ENCODE results near the gene ITPK1.

The ITPK1 gene

DNA sequence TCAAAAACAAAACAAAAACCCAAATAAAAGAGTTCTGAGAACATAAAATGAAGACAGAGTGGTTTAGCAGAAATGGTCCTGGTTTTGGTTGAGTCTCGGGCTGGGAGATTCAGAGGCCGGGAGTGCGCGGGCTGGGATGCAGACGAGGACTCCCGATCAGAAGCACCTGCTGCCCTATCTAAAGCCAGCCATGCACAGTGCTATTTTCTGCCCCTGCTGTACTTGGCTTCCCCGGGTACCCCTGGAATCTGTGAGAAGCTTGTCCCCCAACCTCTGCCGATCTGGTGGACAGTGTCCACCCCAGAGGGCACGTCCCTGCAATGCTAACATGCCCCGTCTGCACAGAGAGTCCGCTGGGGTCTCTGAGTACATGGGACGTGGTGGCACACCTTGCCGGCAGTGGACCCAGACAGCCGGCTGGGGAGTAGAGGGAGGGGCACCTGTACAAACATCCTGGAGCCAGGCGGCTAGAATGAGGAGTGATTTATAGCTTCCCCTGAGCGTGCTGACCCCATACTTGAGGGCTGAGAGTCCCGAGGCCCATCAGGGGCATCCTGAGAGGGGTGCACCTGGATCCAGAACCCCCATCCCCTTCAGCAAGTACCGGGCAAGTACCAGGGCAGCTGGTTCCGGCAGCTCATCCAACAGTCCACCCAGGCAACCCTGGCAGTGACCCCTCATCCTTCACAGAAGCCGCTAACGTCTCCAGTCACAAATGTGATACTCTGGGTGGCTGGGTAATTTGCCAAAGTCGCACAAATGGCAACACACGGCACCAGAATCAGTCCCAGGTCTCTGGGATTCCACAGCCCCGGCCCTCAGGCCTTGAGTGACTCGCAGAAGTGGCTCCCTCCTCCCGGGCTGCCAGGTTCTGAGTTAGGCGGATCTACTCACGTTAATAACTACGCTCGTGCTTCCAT, 155.7 kb downstream of the ITPK1 start:
- no peak for DNase-seq (ENCODE audit: low read depth, low spot score)
- Histone ChIP-seq H3K4me3 (no peak overlapping the region), H3K27ac (no peak overlapping the region), H3K9ac (ENCODE audit: insufficient read length) (no peak overlapping the region), H3K9me3 (ENCODE audit: low read depth, low read length) (no peaks in the 10 kb centered on the region), H3K36me3 (ENCODE audit: insufficient read depth, low read length) (peaks cover 8% of the 10 kb centered on the region; the same call in 1 of the 2 replicates)
- TF ChIP-seq FOXP2 (optimal IDR thresholded peaks at IDR 0.05; ENCODE audit: control extremely low read depth, extremely low read length, insufficient read depth): no peak
- TF ChIP-seq POLR2AphosphoS5 (IDR thresholded peaks at IDR 0.05; ENCODE audit: borderline replicate concordance, low read depth, low read length): no peak
- TF ChIP-seq EZH2 (IDR thresholded peaks at IDR 0.05): no peak

DNA sequence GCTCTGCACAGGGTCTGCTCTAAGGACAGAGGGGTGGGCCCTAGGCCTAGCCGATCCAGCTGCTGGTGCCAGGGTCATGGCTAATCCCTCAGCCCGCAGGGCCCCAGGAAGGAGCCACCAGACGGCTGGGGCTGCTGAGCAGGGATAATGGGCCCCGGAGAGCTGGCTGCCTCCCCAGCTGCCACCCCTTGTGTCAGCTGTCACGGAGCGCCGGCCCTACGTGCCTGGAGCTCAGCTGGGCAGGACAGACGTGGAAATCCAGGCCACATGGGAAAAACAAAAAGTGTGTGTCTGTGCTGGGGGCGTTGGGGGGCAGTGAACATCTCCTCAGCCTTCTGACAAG, 156.6 kb downstream of the ITPK1 start:
- no peak for DNase-seq (ENCODE audit: low read depth, low spot score)
- Histone ChIP-seq H3K36me3 (ENCODE audit: insufficient read depth, low read length) (peaks cover 8% of the 10 kb centered on the region; the same call in 1 of the 2 replicates), H3K9me3 (ENCODE audit: low read depth, low read length) (no peaks in the 10 kb centered on the region), H3K4me3 (no peak overlapping the region), H3K27ac (no peak overlapping the region), H3K9ac (ENCODE audit: insufficient read length) (no peak overlapping the region)
- TF ChIP-seq FOXP2 (optimal IDR thresholded peaks at IDR 0.05; ENCODE audit: control extremely low read depth, extremely low read length, insufficient read depth) (no peak), EZH2 (IDR thresholded peaks at IDR 0.05) (no peak), POLR2AphosphoS5 (IDR thresholded peaks at IDR 0.05; ENCODE audit: borderline replicate concordance, low read depth, low read length) (no peak)

DNA sequence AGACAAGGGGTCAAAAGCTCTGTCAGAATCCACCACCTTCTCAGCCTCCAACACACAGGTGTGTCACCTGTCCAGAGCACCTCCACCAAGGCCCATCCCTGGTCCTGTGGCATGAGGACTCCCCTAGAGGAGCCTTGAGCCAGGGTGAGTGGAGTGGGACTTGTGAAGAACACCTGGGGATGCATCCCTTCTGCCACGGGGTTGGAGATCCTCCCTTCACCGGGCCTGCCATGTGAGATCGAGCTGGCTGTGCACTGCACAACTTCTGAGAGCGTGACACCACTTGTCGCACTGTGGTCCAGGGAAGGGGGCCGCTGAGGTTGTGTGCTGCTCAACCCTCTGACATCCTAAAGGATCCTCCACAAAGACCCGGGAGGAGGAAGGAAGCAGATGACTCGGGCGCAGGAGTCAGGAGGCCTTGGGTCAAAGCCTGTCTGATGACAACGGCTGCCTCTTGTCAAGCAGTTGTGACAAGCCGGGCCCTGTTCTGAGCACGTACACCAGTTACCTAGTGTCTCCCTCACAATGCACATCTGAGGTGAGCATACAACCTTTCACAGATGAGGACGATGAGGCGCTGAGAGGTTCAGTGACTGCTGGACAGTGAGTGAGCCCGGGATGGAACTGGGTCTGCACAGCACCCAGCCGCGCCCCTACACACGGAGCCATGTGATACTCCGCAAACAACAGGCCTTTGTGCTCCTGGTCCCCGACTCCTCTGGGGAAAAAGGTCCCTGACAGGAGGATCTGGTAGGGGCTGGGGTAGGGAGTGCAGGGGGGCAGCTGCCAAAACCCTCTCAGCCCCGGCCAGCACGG, 157.1 kb downstream of the ITPK1 start:
- TF ChIP-seq EZH2 (IDR thresholded peaks at IDR 0.05): no peak
- no peak for TF ChIP-seq POLR2AphosphoS5 (IDR thresholded peaks at IDR 0.05; ENCODE audit: borderline replicate concordance, low read depth, low read length)
- no peak for TF ChIP-seq FOXP2 (optimal IDR thresholded peaks at IDR 0.05; ENCODE audit: control extremely low read depth, extremely low read length, insufficient read depth)
- H3K9me3 ChIP-seq (ENCODE audit: low read depth, low read length): no peaks in the 10 kb centered on the region
- H3K9ac ChIP-seq (ENCODE audit: insufficient read length): no peak overlapping the region
- no peak overlapping the region for H3K4me3 ChIP-seq
- H3K36me3 ChIP-seq (ENCODE audit: insufficient read depth, low read length): peaks cover 8% of the 10 kb centered on the region; the same call in 1 of the 2 replicates
- no peak overlapping the region for H3K27ac ChIP-seq
- no peak for DNase-seq (ENCODE audit: low read depth, low spot score)

DNA sequence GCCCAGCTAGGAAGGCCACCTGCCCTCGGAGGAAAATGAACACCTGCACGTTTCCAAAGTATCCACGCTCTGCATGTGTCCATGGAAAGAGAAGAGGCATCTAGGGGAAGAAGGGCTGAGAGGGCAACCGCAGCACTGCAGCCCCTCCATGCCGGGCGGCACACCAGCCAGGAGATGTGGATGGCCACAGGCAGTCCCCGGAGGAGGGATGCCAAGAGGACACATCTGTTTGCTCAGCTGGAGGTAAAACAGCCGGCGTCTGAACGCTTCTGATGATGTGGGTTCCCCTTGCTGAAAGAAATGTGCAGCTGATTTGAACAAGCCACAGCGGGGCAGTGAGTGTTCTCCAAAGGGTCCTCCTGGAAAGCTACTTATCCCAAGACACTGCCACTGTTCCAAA, 158.8 kb downstream of the ITPK1 start:
- TF ChIP-seq FOXP2 (optimal IDR thresholded peaks at IDR 0.05; ENCODE audit: control extremely low read depth, extremely low read length, insufficient read depth) (no peak), EZH2 (IDR thresholded peaks at IDR 0.05) (no peak), POLR2AphosphoS5 (IDR thresholded peaks at IDR 0.05; ENCODE audit: borderline replicate concordance, low read depth, low read length) (no peak)
- no peaks in the 10 kb centered on the region for H3K9me3 ChIP-seq (ENCODE audit: low read depth, low read length)
- no peak for DNase-seq (ENCODE audit: low read depth, low spot score)
- peaks cover 8% of the 10 kb centered on the region; the same call in 1 of the 2 replicates for H3K36me3 ChIP-seq (ENCODE audit: insufficient read depth, low read length)
- H3K9ac ChIP-seq (ENCODE audit: insufficient read length): no peak overlapping the region
- H3K4me3 ChIP-seq: no peak overlapping the region
- no peak overlapping the region for H3K27ac ChIP-seq

DNA sequence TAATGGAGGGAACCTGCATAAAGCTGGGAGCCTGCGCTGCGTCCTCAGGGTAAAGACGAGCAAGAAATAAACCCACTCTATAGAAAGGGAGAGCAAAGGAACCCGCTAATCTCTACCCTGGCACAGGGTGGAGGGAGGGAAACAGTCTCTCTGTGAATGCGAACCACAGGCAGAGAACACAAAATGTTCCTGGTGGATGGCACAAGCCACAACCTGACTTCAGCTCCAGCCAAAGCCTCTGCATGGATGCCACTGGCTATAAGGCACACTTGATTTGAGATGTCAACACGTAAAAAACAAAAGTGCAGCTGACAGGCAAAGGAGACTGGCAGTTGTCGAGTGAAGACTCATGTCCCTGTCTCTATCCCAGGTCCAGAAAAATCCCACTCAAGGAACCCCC, 160.3 kb downstream of the ITPK1 start:
- Histone ChIP-seq H3K4me3 (no peak overlapping the region), H3K27ac (no peak overlapping the region), H3K9ac (ENCODE audit: insufficient read length) (no peak overlapping the region), H3K9me3 (ENCODE audit: low read depth, low read length) (no peaks in the 10 kb centered on the region), H3K36me3 (ENCODE audit: insufficient read depth, low read length) (peaks cover 17% of the 10 kb centered on the region; the same call in 1 of the 2 replicates)
- no peak for DNase-seq (ENCODE audit: low read depth, low spot score)
- TF ChIP-seq EZH2 (IDR thresholded peaks at IDR 0.05) (no peak), POLR2AphosphoS5 (IDR thresholded peaks at IDR 0.05; ENCODE audit: borderline replicate concordance, low read depth, low read length) (no peak), FOXP2 (optimal IDR thresholded peaks at IDR 0.05; ENCODE audit: control extremely low read depth, extremely low read length, insufficient read depth) (no peak)

DNA sequence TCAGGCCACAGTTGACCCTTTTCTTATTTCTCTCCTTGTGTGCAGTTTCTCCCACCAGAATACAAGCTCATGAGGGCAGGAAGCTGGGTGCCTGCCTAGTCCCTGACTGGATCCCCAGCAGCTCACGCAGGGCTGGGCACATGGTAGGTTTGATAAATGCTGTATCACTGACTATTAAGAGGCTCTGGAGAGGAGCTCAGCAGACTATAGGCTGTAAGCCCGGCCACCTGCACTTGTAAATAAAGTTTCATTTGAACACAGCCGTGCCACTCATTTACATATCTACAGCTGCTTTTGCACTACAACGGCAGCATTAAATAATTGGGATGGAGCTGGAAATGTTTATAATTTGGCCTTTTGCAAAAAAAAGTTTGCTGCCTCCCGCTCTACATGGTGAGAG, 160.8 kb downstream of the ITPK1 start:
- DNase-seq (ENCODE audit: low read depth, low spot score): no peak

GRCh38 chr14:92953526-92953925, 162.2 kb downstream of the ITPK1 start:
- Histone ChIP-seq H3K27ac (no peak overlapping the region), H3K4me3 (no peak overlapping the region), H3K36me3 (ENCODE audit: insufficient read depth, low read length) (peaks cover 15% of the 10 kb centered on the region; the same call in 1 of the 2 replicates), H3K9ac (ENCODE audit: insufficient read length) (no peak overlapping the region), H3K9me3 (ENCODE audit: low read depth, low read length) (no peaks in the 10 kb centered on the region)
- TF ChIP-seq POLR2AphosphoS5 (IDR thresholded peaks at IDR 0.05; ENCODE audit: borderline replicate concordance, low read depth, low read length): no peak
- TF ChIP-seq EZH2 (IDR thresholded peaks at IDR 0.05): no peak
- TF ChIP-seq FOXP2 (optimal IDR thresholded peaks at IDR 0.05; ENCODE audit: control extremely low read depth, extremely low read length, insufficient read depth): no peak
- DNase-seq (ENCODE audit: low read depth, low spot score): no peak

More for the DNA sequence above, 160.8 kb downstream of the ITPK1 start:
- Histone ChIP-seq H3K9me3 (ENCODE audit: low read depth, low read length) (no peaks in the 10 kb centered on the region), H3K9ac (ENCODE audit: insufficient read length) (no peak overlapping the region), H3K27ac (no peak overlapping the region), H3K4me3 (no peak overlapping the region), H3K36me3 (ENCODE audit: insufficient read depth, low read length) (peaks cover 17% of the 10 kb centered on the region; the same call in 1 of the 2 replicates)
- TF ChIP-seq POLR2AphosphoS5 (IDR thresholded peaks at IDR 0.05; ENCODE audit: borderline replicate concordance, low read depth, low read length) (no peak), FOXP2 (optimal IDR thresholded peaks at IDR 0.05; ENCODE audit: control extremely low read depth, extremely low read length, insufficient read depth) (no peak), EZH2 (IDR thresholded peaks at IDR 0.05) (no peak)

Data from SK-N-MC (cell line).